Panc1 (cell line): ENCODE results near the gene CDH13. TPM values are rescaled to one million over a fixed set of nuclear protein-coding genes. Genes with fewer than 3 reads are reported as not detected.
A peak's percentile ranks its signal among the peaks of the same experiment; 100 is the strongest.

Experiments
- ATAC-seq: fragments of 200-7000 bp; cut with Tn5 transposase; 2 replicates; pipeline ENCODE4 v1.9.1; 2020; ENCODE audit warnings: mild to moderate bottlenecking, moderate library complexity
- BruUV-seq: library from RNA; stranded (reverse); fragments of 400-500 nt; replicated peaks from 2 replicates; lab custom pipeline; 2021; lab: Mats Ljungman, UMichigan
- CTCF ChIA-PET: fragments of 300-600 bp; sonication (Branson Sonifier 250); formaldehyde crosslinking; loops from one replicate; lab custom pipeline; 2022; ENCODE audit warnings: antibody characterized with exemption; lab: Charles Lee
- POLR2A ChIA-PET: fragments of 300-600 bp; sonication (Branson Sonifier 250); formaldehyde crosslinking; loops from one replicate; lab custom pipeline; 2022; ENCODE audit warnings: antibody characterized with exemption; lab: Charles Lee
- DNase-seq: peaks from one replicate; pipeline ENCODE4 v3.0.0-alpha.2; 2010; ENCODE audit warnings: low read depth, low spot score
- H3K27ac ChIP-seq: 2 replicates; pipeline ENCODE4 v1.5.1; 2011; ENCODE audit warnings: mild to moderate bottlenecking, low read length, inconsistent platforms
- H3K27me3 ChIP-seq: fragments of 200-500 bp; sonication (Bioruptor generic); 2 replicates; pipeline ENCODE4 v1.6.0; 2014; ENCODE audit warnings: low read length, inconsistent platforms; ENCODE audit not compliant: control insufficient read depth, insufficient read depth
- H3K36me3 ChIP-seq: fragments of 200-500 bp; sonication (Bioruptor generic); 2 replicates; pipeline ENCODE4 v1.5.1; 2014; ENCODE audit warnings: inconsistent platforms, mild to moderate bottlenecking, low read length, moderate library complexity; ENCODE audit not compliant: control insufficient read depth, insufficient read depth
- H3K4me1 ChIP-seq: 2 replicates; pipeline ENCODE4 v1.5.1; 2011; ENCODE audit warnings: inconsistent platforms, mild to moderate bottlenecking, low read length, moderate library complexity; ENCODE audit not compliant: control insufficient read depth, insufficient read depth
- H3K4me3 ChIP-seq, 2 experiments: 2 replicates each; pipeline ENCODE4 v1.5.1; 2011 to 2012; ENCODE audit warnings: low read depth in 2 of 2, low read length in 2 of 2, mild to moderate bottlenecking in 2 of 2, inconsistent platforms in 1 of 2, moderate library complexity in 1 of 2
- H3K9me3 ChIP-seq: fragments of 200-500 bp; sonication (Bioruptor generic); 2 replicates; pipeline ENCODE4 v1.5.1; 2014; ENCODE audit warnings: low read depth, mild to moderate bottlenecking, inconsistent platforms, low read length, moderate library complexity; ENCODE audit not compliant: control insufficient read depth, insufficient read depth
- POLR2AphosphoS5 ChIP-seq: IDR thresholded peaks from 2 replicates; pipeline ENCODE4 v1.6.1; 2012; ENCODE audit warnings: mild to moderate bottlenecking, low read depth, low read length, moderate library complexity
- SIN3A ChIP-seq: IDR thresholded peaks from 2 replicates; pipeline ENCODE4 v1.6.1; 2012; ENCODE audit warnings: low read depth, mild to moderate bottlenecking, low read length, moderate library complexity, borderline replicate concordance; ENCODE audit not compliant: insufficient read depth
- TCF7L2 ChIP-seq: IDR thresholded peaks from 2 replicates; pipeline ENCODE4 v1.6.1; 2011; ENCODE audit warnings: mild to moderate bottlenecking, low read depth, low read length, inconsistent platforms
- in situ Hi-C: cut with HindIII; loops from 2 replicates; pipeline ENCODE4 v1.10.0; 2016; ENCODE audit warnings: low sequenced_read_pairs, low pct_unique_long_range_greater_than_20kb
- intact Hi-C: fragments of 100-400 bp; cut with micrococcal nuclease; formaldehyde crosslinking; loops from one replicate; pipeline ENCODE4 v1.10.0; 2022; ENCODE audit not compliant: unreplicated experiment
- total RNA-seq: library from RNA; stranded (reverse); gene quantifications from one replicate; pipeline ENCODE4 v1.2.1, GENCODE V29; 2021; ENCODE audit not compliant: unreplicated experiment
- TF ChIP-seq, protein P1 (sequence below), 2 experiments: IDR thresholded peaks; 2 replicates each; pipeline ENCODE4 v1.6.1; 2011 to 2012; ENCODE audit warnings: low read depth in 2 of 2, control low read depth in 1 of 2, low read length in 1 of 2, mild to moderate bottlenecking in 1 of 2, moderate library complexity in 1 of 2; ENCODE audit not compliant: insufficient read depth in 1 of 2
- TF ChIP-seq, protein P2 (sequence below): fragments of 450-650 bp; IDR thresholded peaks from 2 replicates; pipeline ENCODE4 v1.5.1; 2017; ENCODE audit warnings: mild to moderate bottlenecking

The CDH13 gene
- total RNA-seq, 1 experiment from 2014 or later, result not detected

DNA sequence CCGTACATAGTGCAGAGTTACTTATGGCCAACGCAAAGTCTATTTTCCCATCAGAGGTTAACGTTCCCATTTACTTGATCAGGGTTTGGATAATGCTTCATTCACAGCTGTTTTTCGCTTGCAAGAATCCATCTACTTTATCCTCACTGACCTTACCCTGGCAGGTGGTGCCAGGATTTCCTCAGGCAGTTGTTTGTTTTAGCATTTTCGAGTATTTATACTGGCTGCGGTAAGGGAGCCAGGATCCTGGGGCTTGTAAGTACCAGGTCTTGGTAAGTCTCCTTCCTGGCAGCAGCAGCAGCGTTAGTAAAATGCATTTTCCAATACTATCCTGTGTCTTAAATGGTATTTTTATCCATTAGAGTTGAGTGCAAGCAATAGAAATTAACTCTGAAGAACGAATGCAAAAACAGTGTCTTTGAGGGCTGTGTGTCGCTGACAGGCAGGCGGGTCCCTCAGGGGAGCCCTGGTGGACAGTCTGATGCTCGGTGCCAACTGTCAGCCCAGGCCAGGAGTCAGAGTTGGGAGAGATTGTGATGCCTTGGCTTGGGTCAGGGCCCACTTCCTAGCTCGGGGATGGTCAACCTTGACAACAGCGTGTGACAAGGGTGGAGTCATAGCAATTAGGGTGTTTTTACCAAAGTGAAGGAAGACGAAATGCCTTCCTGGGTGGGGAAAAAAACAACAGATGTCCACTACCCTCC, 1088.6 kb downstream of the CDH13 start:
- no peak for TF ChIP-seq POLR2AphosphoS5
- H3K4me1 ChIP-seq, result no peaks in the 10 kb centered on the region
- no peaks in the 10 kb centered on the region for H3K27me3 ChIP-seq
- H3K4me3 ChIP-seq, result no peak overlapping the region
- no peak for DNase-seq
- in situ Hi-C loops (no loop called here), intact Hi-C loops (no loop called here)
- POLR2A ChIA-PET, result no interaction called here
- BruUV-seq, result no TSS peak
- ATAC-seq, result 0 out of 2 replicates have a peak, but pooled peaks have one; percentile 45
- H3K27ac ChIP-seq, result no peak overlapping the region
- no peaks in the 10 kb centered on the region for H3K36me3 ChIP-seq
- no peaks in the 10 kb centered on the region for H3K9me3 ChIP-seq
- CTCF ChIA-PET, result no interaction called here

DNA sequence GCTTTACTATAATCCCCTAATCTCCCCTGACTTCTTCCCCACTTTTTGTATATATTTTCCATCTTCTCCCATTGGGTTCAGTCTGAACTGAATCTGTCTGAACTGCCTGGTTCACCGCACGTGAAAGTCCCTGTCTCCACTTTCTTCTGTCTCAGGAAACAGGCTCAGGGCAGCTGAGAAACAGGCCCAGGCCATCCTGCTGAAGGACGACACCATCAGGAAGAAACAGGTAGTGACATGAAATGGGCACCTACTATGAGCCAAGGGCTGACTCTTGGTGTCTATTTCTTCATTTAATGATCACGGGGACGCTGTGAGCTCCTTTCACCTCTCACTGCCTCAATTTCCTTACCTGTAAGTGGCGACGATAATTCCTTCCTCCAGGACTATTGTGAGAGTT, 1090.5 kb downstream of the CDH13 start:
- ChIA-PET POLR2A (no interaction called here), CTCF (no interaction called here)
- Histone ChIP-seq H3K27me3 (no peaks in the 10 kb centered on the region), H3K36me3 (no peaks in the 10 kb centered on the region), H3K4me3 (no peak overlapping the region), H3K27ac (no peak overlapping the region), H3K4me1 (no peaks in the 10 kb centered on the region), H3K9me3 (no peaks in the 10 kb centered on the region)
- TF ChIP-seq, protein P1, sequence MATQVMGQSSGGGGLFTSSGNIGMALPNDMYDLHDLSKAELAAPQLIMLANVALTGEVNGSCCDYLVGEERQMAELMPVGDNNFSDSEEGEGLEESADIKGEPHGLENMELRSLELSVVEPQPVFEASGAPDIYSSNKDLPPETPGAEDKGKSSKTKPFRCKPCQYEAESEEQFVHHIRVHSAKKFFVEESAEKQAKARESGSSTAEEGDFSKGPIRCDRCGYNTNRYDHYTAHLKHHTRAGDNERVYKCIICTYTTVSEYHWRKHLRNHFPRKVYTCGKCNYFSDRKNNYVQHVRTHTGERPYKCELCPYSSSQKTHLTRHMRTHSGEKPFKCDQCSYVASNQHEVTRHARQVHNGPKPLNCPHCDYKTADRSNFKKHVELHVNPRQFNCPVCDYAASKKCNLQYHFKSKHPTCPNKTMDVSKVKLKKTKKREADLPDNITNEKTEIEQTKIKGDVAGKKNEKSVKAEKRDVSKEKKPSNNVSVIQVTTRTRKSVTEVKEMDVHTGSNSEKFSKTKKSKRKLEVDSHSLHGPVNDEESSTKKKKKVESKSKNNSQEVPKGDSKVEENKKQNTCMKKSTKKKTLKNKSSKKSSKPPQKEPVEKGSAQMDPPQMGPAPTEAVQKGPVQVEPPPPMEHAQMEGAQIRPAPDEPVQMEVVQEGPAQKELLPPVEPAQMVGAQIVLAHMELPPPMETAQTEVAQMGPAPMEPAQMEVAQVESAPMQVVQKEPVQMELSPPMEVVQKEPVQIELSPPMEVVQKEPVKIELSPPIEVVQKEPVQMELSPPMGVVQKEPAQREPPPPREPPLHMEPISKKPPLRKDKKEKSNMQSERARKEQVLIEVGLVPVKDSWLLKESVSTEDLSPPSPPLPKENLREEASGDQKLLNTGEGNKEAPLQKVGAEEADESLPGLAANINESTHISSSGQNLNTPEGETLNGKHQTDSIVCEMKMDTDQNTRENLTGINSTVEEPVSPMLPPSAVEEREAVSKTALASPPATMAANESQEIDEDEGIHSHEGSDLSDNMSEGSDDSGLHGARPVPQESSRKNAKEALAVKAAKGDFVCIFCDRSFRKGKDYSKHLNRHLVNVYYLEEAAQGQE (IDR thresholded peaks at IDR 0.05; ENCODE audit: insufficient read depth in 1 of 2, low read depth in 2 of 2, low read length in 1 of 2), result no peak
- TF ChIP-seq, protein P2, sequence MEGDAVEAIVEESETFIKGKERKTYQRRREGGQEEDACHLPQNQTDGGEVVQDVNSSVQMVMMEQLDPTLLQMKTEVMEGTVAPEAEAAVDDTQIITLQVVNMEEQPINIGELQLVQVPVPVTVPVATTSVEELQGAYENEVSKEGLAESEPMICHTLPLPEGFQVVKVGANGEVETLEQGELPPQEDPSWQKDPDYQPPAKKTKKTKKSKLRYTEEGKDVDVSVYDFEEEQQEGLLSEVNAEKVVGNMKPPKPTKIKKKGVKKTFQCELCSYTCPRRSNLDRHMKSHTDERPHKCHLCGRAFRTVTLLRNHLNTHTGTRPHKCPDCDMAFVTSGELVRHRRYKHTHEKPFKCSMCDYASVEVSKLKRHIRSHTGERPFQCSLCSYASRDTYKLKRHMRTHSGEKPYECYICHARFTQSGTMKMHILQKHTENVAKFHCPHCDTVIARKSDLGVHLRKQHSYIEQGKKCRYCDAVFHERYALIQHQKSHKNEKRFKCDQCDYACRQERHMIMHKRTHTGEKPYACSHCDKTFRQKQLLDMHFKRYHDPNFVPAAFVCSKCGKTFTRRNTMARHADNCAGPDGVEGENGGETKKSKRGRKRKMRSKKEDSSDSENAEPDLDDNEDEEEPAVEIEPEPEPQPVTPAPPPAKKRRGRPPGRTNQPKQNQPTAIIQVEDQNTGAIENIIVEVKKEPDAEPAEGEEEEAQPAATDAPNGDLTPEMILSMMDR, result no peak
- no peak for TF ChIP-seq POLR2AphosphoS5
- TF ChIP-seq TCF7L2, result no peak
- TF ChIP-seq SIN3A, result no peak
- no TSS peak for BruUV-seq
- intact Hi-C loops (no loop called here), in situ Hi-C loops (no loop called here)
- DNase-seq, result no peak
- ATAC-seq, result no peak

DNA sequence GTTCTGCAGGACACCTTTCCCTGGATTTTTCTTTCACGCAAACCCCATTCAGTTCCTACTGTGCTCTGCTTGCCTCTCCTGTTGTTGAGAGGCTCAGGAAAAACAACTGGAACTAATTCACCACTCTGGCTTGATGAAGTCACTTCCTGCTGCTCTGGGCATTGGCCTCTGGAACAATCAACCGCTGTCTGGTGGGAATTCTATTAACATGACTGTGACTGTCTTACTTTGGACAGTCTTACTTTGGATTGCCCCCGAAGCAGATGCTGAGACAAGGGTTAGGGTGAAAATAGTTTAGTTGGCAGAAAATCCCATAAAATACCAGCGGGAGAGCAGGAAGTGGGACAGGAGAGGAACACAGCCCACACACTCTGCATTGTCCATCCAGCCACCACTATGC, 1091.0 kb downstream of the CDH13 start:
- Histone ChIP-seq H3K27me3 (no peaks in the 10 kb centered on the region), H3K9me3 (no peaks in the 10 kb centered on the region), H3K27ac (no peak overlapping the region), H3K36me3 (no peaks in the 10 kb centered on the region), H3K4me3 (no peak overlapping the region), H3K4me1 (no peaks in the 10 kb centered on the region)
- BruUV-seq, result no TSS peak
- TF ChIP-seq TCF7L2 (no peak), POLR2AphosphoS5 (no peak), SIN3A (no peak)
- TF ChIP-seq, protein P2, result no peak
- TF ChIP-seq, protein P1 (IDR thresholded peaks at IDR 0.05; ENCODE audit: insufficient read depth in 1 of 2, low read depth in 2 of 2, low read length in 1 of 2), result no peak
- POLR2A ChIA-PET, result no interaction called here
- no peak for DNase-seq
- in situ Hi-C loops, result no loop called here
- ATAC-seq, result no peak
- intact Hi-C loops, result no loop called here
- CTCF ChIA-PET, result no interaction called here
